K562 (cell line): ENCODE measurements around the gene MGST1. TPM values are rescaled to one million over a fixed set of nuclear protein-coding genes. Genes with fewer than 3 reads are reported as not detected.

ENCODE experiments used
- ATAC-seq: fragments of 200-7000 bp; cut with Tn5 transposase; 3 replicates; pipeline ENCODE4 v1.9.1; 2020; ENCODE audit warnings: moderate library complexity
- BruUV-seq: library from RNA; stranded (reverse); fragments of 400-500 nt; replicated peaks from 2 replicates; lab custom pipeline; 2021; lab: Mats Ljungman, UMichigan
- CTCF ChIA-PET: fragments of 300-600 bp; formaldehyde crosslinking; extraction: SDS; loops from one replicate; lab custom pipeline; 2021; ENCODE audit warnings: low intra/inter-chr PET ratio; lab: Yijun Ruan, JAX
- POLR2A ChIA-PET: fragments of 300-600, 350-650 bp; sonication (Branson Sonifier 250); formaldehyde crosslinking; extraction: SDS; loops from one replicate; lab custom pipeline; 2021; ENCODE audit warnings: antibody characterized with exemption, inconsistent platforms; lab: Yijun Ruan, JAX
- DNase-seq, 4 experiments: peaks; one replicate each; pipeline versions ENCODE4 v3.0.0 to v3.0.0-alpha.2; 2011 to 2018; ENCODE audit warnings: low spot score in 3 of 4, mixed read lengths in 3 of 4; ENCODE audit errors: extremely low read depth in 1 of 4
- FAIRE-seq: peaks from 2 replicates; lab custom pipeline; 2011; peaks lifted over from hg19 to GRCh38; lab: Jason Lieb, UNC
- H2AFZ ChIP-seq: 2 replicates; pipeline ENCODE4 v1.6.0; 2011; ENCODE audit warnings: low read depth, low read length, control low read depth, inconsistent platforms
- H3K27ac ChIP-seq: fragments of 200-600 bp; 3 replicates; pipeline ENCODE4 v1.8.0; 2011; ENCODE audit warnings: low read depth, mild to moderate bottlenecking, control low read depth, inconsistent platforms, low read length, moderate library complexity, mixed read lengths; ENCODE audit errors: extremely low read depth
- H3K27me3 ChIP-seq, 2 experiments: fragments of 300-600 bp in 1 of 2; 2 replicates in 1 of 2; 3 replicates in 1 of 2; pipeline versions ENCODE4 v1.6.0 to v1.8.0; 2011; ENCODE audit warnings: inconsistent platforms in 2 of 2, low read length in 2 of 2, mild to moderate bottlenecking in 1 of 2, mixed read lengths in 1 of 2, moderate library complexity in 1 of 2; ENCODE audit not compliant: control insufficient read depth in 2 of 2, insufficient read depth in 2 of 2
- H3K36me3 ChIP-seq: fragments of 300-600 bp; 3 replicates; pipeline ENCODE4 v1.8.0; 2011; ENCODE audit warnings: mild to moderate bottlenecking, low read length, inconsistent platforms; ENCODE audit not compliant: control insufficient read depth, insufficient read depth
- H3K4me1 ChIP-seq, 2 experiments: fragments of 200-600 bp in 1 of 2; replicated peaks in 1 of 2; 2 replicates in 1 of 2; 3 replicates in 1 of 2; pipeline versions ENCODE4 v1.5.1 to v1.8.0; 2011; ENCODE audit warnings: inconsistent platforms in 2 of 2, low read length in 2 of 2, mild to moderate bottlenecking in 1 of 2, mixed read lengths in 1 of 2, moderate library complexity in 1 of 2; ENCODE audit not compliant: control insufficient read depth in 2 of 2, insufficient read depth in 2 of 2
- H3K4me2 ChIP-seq: 2 replicates; pipeline ENCODE4 v1.6.1; 2011; ENCODE audit warnings: low read length, control low read depth, inconsistent platforms, mixed read lengths; ENCODE audit not compliant: insufficient read depth
- H3K4me3 ChIP-seq: fragments of 200-600 bp; sonication (generic), shearing (Covaris generic); 2 replicates; pipeline ENCODE4 v1.5.1; 2016; ENCODE audit warnings: control low read depth, inconsistent platforms
- H3K79me2 ChIP-seq: fragments of 200-600 bp; 3 replicates; pipeline ENCODE4 v1.8.0; 2011; ENCODE audit warnings: low read length, inconsistent platforms; ENCODE audit not compliant: control insufficient read depth, insufficient read depth
- H3K9ac ChIP-seq, 2 experiments: 2 replicates each; pipeline versions ENCODE4 v1.6.0 to v1.6.1; 2011; ENCODE audit warnings: low read depth in 2 of 2, low read length in 2 of 2, control low read depth in 1 of 2, inconsistent platforms in 1 of 2, mild to moderate bottlenecking in 1 of 2, mixed read lengths in 1 of 2; ENCODE audit not compliant: insufficient read depth in 1 of 2
- H3K9me1 ChIP-seq: one replicate; pipeline ENCODE4 v1.6.0; 2011; ENCODE audit warnings: inconsistent platforms, mild to moderate bottlenecking, low read length, moderate library complexity; ENCODE audit not compliant: control insufficient read depth, insufficient read depth
- H3K9me3 ChIP-seq: replicated peaks from 2 replicates; pipeline ENCODE4 v1.5.1; 2011; ENCODE audit warnings: low read depth, low read length, inconsistent platforms; ENCODE audit not compliant: control insufficient read depth, insufficient read depth
- H4K20me1 ChIP-seq: replicated peaks from 2 replicates; pipeline ENCODE4 v1.6.1; 2011; ENCODE audit warnings: low read length, inconsistent platforms, mixed read lengths; ENCODE audit not compliant: control insufficient read depth, insufficient read depth
- ARID4B ChIP-seq: sonication (generic); formaldehyde crosslinking; IDR thresholded peaks from 2 replicates; pipeline ENCODE4 v1.8.0; 2022; ENCODE audit warnings: mild to moderate bottlenecking, missing genetic modification reagents
- CEBPZ ChIP-seq: fragments of 150-350 bp; IDR thresholded peaks from 2 replicates; pipeline ENCODE4 v1.6.1; 2014; ENCODE audit warnings: low read depth, mild to moderate bottlenecking, low read length, borderline replicate concordance
- ESRRB ChIP-seq: fragments of 250-450 bp; sonication (Bioruptor Pico); IDR thresholded peaks from 2 replicates; pipeline ENCODE4 v1.5.0; 2020; ENCODE audit warnings: mild to moderate bottlenecking, moderate library complexity, borderline replicate concordance
- HOXB6 ChIP-seq: fragments of 250-450 bp; sonication (Bioruptor Pico); IDR thresholded peaks from 2 replicates; pipeline ENCODE4 v1.5.1; 2022; ENCODE audit warnings: mild to moderate bottlenecking, borderline replicate concordance
- RREB1 ChIP-seq: fragments of 250-450 bp; sonication (Bioruptor Pico); IDR thresholded peaks from 2 replicates; pipeline ENCODE4 v1.4.0; 2020
- SETDB1 ChIP-seq: IDR thresholded peaks from one replicate; pipeline ENCODE4 v1.6.1; 2012; ENCODE audit warnings: low read length, control low read depth, inconsistent platforms
- TCF7 ChIP-seq: sonication (generic); IDR thresholded peaks from 2 replicates; pipeline ENCODE4 v1.6.1; 2016; ENCODE audit warnings: antibody characterized with exemption, borderline replicate concordance
- ZNF311 ChIP-seq: fragments of 250-450 bp; sonication (Bioruptor Pico); IDR thresholded peaks from 2 replicates; pipeline ENCODE4 v1.4.0; 2020; ENCODE audit warnings: mild to moderate bottlenecking, moderate library complexity
- WGBS: fragments of 100-300 bp; shearing (Covaris generic); methylation state at CpG from one replicate; pipeline ENCODE4 v1.1.6; 2016; ENCODE audit warnings: low coverage, mixed read lengths; ENCODE audit not compliant: insufficient coverage; ENCODE audit errors: missing lambda C conversion rate; 5-methylcytosine and 5-hydroxymethylcytosine counted together
- in situ Hi-C: fragments of 300-500 bp; cut with MboI; formaldehyde crosslinking; loops from 4 replicates; pipeline ENCODE4 v1.15.0; 2018; ENCODE audit warnings: inconsistent platforms, mixed read lengths
- intact Hi-C: fragments of 100-400 bp; cut with micrococcal nuclease; formaldehyde crosslinking; loops from 2 replicates; pipeline ENCODE4 v1.14.2; 2022
- polyA plus RNA-seq, 8 experiments: library from polyadenylated mRNA; depleted of rRNA in 4 of 8; stranded (reverse) in 5 of 8; unstranded in 3 of 8; fragments of >200 nt; fragmentation: Nextera tagmentation in 2 of 8; fragmentation: Illumina TruSeq in 1 of 8; extraction: Ambion mirVana in 2 of 8; extraction: Trizol in 1 of 8; gene quantifications; 2 replicates each; pipeline versions ENCODE4 v1.2.1 to v1.2.3, GENCODE V29; 2011 to 2014; ENCODE audit warnings: inconsistent platforms in 1 of 8, missing spikeins in 1 of 8
- total RNA-seq, 7 experiments: library from RNA; depleted of rRNA in 6 of 7; stranded (reverse); fragments of >200 nt in 6 of 7; fragmentation: Illumina TruSeq in 2 of 7; extraction: Trizol in 2 of 7; gene quantifications; 2 replicates each; pipeline versions ENCODE4 v1.2.1 to v1.2.3, GENCODE V29; 2011 to 2021; ENCODE audit warnings: low replicate concordance in 1 of 7

MGST1 gene
- total and polyA plus RNA-seq, 9 of the 15 experiments (the other 6 are each of a cell fraction or from before 2014, with no cell fraction given) = 12.1 to 190 (median 73.3) TPM

- no peaks in the 10 kb centered on the region for H3K9me1 ChIP-seq
- WGBS = 0% methylated on average over 1 of the region's 1 CpG
- H3K4me2 ChIP-seq = no peak overlapping the region
- H2AFZ ChIP-seq = no peak overlapping the region
- H3K27me3 ChIP-seq = no peaks in the 10 kb centered on the region
- no peak overlapping the region for H3K27ac ChIP-seq
- intact Hi-C loops (no loop called here), in situ Hi-C loops (no loop called here)
- H3K9ac ChIP-seq = no peak overlapping the region
- no peaks in the 10 kb centered on the region for H3K36me3 ChIP-seq
- H3K79me2 ChIP-seq = no peaks in the 10 kb centered on the region
- CTCF ChIA-PET = no interaction called here
- ATAC-seq (no peak), DNase-seq (no peak), FAIRE-seq (no peak)
- H3K4me3 ChIP-seq = no peak overlapping the region
- H3K4me1 ChIP-seq = no peaks in the 10 kb centered on the region
- BruUV-seq = no TSS peak
- POLR2A ChIA-PET = no interaction called here
- H4K20me1 ChIP-seq = no peaks in the 10 kb centered on the region
- no peaks in the 10 kb centered on the region for H3K9me3 ChIP-seq
- TF ChIP-seq ESRRB = no peak
- TF ChIP-seq RREB1 (CRISPR knock-in tag) = no peak
- no peak for TF ChIP-seq ARID4B (CRISPR knock-in tag)
- no peak for TF ChIP-seq CEBPZ
- no peak for TF ChIP-seq SETDB1
- no peak for TF ChIP-seq HOXB6
- no peak for TF ChIP-seq ZNF311
- TF ChIP-seq TCF7 = no peak
Observed at GRCh38 chr12:16300122-16300521, 47.3 kb upstream of the MGST1 start.
